GM12878 (cell line): Measurements from ENCODE around the gene TMEM37.

Experiments used
- POLR2A ChIP-seq: IDR thresholded peaks from 2 replicates; pipeline ENCODE4 v1.6.1; 2011; ENCODE audit warnings: low read depth, mild to moderate bottlenecking, low read length
- TF ChIP-seq, protein P1 (sequence below): IDR thresholded peaks from 2 replicates; pipeline ENCODE4 v1.6.1; 2012; ENCODE audit warnings: mild to moderate bottlenecking, low read depth, low read length

- TF ChIP-seq, protein P1, sequence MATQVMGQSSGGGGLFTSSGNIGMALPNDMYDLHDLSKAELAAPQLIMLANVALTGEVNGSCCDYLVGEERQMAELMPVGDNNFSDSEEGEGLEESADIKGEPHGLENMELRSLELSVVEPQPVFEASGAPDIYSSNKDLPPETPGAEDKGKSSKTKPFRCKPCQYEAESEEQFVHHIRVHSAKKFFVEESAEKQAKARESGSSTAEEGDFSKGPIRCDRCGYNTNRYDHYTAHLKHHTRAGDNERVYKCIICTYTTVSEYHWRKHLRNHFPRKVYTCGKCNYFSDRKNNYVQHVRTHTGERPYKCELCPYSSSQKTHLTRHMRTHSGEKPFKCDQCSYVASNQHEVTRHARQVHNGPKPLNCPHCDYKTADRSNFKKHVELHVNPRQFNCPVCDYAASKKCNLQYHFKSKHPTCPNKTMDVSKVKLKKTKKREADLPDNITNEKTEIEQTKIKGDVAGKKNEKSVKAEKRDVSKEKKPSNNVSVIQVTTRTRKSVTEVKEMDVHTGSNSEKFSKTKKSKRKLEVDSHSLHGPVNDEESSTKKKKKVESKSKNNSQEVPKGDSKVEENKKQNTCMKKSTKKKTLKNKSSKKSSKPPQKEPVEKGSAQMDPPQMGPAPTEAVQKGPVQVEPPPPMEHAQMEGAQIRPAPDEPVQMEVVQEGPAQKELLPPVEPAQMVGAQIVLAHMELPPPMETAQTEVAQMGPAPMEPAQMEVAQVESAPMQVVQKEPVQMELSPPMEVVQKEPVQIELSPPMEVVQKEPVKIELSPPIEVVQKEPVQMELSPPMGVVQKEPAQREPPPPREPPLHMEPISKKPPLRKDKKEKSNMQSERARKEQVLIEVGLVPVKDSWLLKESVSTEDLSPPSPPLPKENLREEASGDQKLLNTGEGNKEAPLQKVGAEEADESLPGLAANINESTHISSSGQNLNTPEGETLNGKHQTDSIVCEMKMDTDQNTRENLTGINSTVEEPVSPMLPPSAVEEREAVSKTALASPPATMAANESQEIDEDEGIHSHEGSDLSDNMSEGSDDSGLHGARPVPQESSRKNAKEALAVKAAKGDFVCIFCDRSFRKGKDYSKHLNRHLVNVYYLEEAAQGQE, result no peak
- no peak for TF ChIP-seq POLR2A
Observed at GRCh38 chr2:119414894-119415293, 16.8 kb upstream of the TMEM37 start.
